GM21360 (cell line): Measurements from ENCODE around the gene ARHGEF12.
A peak's percentile ranks its signal among the peaks of the same experiment; 100 is the strongest.

Experiments used
- ATAC-seq: cut with Tn5 transposase; IDR thresholded peaks from one replicate; pipeline ENCODE4 v1.9.1; 2021; ENCODE audit warnings: mild to moderate bottlenecking, moderate library complexity; ENCODE audit not compliant: unreplicated experiment

The ARHGEF12 gene

DNA sequence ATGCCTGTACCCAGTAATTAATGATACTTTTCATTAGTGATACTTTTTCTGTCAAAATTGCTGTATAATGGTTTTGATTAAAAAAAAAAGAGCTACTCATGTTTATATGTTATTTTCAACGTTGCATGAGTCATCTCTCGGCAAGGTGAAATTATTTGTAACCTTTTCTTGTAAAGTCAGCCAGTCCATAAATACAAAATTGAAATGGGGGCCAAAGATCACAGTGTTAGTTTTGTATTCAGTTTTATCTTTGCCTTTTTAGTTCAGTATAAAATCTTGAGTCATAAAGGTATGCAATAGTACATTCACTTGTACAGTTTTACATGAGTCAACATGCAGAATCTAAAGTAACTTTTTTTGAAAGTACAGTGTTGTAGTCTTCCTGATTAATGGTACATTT lies 4.3 kb downstream of the ARHGEF12 start:
- ATAC-seq = no peak

DNA sequence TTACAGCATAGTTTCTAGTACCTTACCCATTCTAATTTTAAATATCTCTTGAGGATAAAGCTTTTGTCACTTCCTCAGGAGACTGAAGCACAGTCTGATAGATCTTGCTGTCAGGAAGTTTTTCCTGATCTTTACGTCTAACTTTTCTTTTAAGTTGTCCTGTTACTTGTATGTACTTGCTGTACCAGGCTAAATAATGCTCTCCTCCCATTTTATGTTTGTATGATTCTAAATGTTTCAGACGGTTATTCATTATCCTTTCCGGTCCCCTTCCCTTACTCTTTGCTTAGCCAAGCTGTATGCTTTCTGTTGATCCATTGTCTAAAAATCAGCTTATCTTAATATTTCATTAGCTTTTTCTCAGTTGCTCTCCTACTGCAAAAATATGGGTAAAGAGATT lies 6.0 kb downstream of the ARHGEF12 start:
- ATAC-seq = no peak

DNA sequence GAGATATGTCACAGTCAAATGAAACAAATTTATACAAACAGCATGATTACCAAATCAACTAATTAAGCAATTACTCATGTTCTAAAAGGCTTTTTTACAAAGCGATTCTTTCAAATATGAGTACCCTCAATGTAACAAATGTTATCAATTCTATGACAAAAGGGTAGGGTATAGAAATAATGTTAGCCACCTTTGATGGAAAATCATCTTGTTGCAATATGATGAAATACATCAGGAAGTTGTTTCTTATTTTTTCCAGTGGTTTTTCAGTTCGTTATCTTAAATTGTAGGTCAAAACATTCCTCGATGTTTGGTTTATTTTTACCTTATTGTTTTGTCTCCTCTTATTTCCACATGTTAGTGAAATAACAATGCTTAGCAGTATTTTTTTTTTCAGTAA lies 6.5 kb downstream of the ARHGEF12 start:
- ATAC-seq = no peak

DNA sequence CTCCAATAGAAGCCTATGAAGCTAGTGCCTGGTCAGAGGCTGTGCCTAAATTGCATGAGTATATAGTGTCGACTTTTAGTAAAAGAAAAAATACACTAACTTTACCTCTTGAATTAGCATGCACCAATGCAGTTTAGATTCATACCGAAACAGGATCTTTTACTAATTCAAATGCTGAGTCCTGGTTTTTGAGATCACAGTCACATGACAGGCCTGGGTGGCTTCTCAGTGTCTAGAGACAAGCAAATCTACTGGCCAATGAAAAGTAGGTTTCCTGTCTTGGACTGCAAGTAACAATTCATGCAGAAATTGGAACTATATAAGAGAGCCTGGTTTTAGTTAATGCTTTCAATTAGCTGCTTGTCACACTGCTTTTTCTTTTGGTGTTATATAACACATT lies 7.2 kb downstream of the ARHGEF12 start:
- peak; percentile 46 for ATAC-seq

DNA sequence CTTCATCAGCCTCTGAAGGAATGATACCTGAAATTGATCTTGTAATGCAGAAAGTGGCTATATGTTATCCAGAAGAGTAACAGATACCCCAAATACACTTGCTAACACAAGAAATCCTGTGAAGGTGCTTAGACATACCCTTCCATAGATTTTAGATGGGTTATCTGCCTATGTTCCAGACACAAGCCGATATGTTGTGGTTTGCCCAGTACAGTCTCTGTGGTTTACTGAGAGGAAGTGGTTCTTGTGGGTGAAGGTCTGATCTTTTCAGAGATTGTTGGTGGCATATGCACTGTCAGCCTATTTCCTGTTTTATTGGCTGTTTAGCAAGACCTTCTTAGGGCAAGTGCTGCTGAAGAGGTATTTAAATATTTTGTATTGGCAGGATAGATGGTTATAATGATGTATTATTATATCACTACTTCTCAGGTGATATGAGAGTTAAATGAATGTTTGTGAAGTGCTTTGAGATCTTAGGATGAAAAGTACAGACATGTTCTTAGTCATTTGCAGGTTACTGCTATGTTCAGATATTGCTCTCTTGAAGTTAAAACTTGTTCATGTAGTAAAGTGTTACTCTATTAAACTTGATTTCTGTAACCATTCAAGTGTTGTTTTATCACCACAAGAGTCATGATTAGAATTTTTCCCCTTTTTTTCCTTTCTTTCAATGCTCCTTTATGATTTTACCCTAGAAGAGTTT lies 8.2 kb downstream of the ARHGEF12 start:
- peak; percentile 72 for ATAC-seq

DNA sequence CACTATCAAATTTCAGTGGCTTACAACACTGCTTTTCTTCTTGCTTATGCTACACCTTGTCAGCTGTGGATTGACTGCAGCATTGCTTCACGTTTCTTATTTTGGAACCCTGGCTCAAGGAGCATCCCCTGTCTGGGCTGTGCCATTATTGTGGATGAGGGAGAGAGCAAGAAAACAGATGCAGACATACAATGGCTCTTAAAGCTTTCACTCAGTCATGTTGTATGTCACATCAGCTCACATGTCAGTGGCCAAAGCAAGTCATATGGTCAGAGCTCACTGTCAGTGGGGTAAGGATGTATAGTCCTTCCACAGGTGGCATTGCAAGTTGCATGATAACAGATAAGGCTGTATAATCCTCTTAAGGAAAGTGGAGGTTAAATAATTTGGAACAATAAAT lies 10.0 kb downstream of the ARHGEF12 start:
- ATAC-seq = no peak

DNA sequence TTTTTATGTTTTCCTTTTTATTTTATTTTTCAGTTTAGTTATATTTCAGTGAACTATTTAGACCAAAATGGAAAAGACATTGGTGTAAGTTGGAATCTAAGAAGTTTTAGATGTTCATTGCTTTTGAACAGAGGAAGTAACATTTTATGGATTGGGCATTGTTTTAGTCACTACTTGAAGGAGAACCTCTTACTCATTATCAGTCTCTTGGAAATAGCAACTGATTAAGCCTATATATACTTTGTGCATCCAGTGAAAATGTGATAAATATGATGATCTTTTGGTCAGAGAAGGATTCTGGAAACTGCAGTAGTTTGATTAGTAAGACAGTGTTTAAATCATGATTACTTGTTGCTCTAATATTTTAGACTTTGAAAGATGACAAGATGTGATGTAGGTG lies 14.4 kb downstream of the ARHGEF12 start:
- ATAC-seq = no peak

DNA sequence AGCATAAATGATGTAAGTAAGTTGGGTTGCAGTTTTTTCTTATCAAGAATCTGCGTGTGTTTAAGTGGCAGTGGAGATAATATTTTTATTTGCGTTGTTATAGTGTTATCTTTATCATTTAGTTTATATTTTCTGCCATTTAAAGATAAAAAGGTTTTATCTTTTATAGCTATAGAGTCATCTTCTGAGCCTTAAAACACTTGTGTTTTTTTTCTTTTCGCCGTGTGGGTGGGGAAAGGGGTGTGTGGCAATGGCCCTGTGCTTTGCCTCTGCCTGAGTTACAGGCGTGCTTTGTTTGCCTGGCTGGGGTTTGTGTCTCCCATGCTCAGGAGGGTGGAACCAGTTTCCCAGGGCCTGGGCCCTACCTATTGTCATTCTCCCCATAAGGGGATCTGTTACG lies 16.2 kb downstream of the ARHGEF12 start:
- no peak for ATAC-seq

DNA sequence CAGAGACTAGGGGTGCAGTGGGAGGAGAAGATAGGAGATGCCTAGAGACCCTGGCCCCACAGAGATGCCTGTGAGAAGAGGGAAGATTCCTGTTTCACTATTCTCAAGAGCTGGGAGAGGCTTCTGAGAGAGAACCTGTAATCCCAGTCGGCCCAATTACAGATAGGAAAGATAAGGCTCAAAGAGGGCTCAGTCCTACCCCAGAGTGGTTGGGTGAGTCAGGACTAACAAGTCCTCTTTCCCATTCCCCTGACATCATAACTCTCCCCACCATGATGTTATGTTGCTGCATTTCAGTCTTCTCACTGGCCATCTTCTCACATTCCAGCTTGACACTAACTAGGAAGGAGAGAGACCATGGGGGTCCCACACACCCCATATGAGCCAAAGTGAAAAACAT lies 17.9 kb downstream of the ARHGEF12 start:
- ATAC-seq = no peak

DNA sequence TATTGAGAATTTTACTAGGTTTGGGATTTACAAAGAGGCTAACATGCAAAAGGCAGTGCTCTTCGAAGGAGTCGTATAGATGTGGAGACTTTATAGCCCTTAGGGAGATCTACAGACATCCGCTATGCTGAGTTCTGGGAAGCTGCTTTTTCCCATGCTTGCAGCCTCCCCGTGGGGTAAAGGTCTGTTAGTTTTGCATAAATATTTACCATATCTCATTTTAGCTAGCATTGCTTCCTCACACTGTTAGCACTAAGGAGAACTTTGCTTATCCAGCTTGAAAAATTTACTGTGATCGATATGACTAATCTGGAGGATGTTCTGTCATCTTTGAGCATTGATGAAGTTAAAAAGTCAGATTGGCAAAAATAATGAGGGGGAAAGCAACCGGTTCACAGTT lies 18.6 kb downstream of the ARHGEF12 start:
- ATAC-seq = no peak

DNA sequence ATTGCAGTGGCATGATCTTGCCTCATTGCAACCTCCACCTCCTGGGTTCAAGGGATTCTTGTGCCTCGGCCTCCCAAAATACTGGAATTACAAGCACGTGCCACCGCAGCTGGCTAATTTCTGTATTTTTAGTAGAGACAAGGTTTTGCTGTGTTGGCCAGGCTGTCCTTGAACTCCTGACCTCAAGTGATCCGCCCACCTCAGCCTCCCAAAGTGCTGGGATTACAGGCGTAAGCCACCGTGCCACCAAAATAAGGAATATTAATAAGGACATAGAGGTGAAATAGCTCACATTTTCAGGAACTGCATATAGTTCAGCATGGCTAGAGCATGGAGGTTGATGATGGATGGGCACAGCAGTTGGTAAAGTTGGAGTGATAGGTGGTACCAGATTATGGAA lies 21.4 kb downstream of the ARHGEF12 start:
- ATAC-seq = no peak

DNA sequence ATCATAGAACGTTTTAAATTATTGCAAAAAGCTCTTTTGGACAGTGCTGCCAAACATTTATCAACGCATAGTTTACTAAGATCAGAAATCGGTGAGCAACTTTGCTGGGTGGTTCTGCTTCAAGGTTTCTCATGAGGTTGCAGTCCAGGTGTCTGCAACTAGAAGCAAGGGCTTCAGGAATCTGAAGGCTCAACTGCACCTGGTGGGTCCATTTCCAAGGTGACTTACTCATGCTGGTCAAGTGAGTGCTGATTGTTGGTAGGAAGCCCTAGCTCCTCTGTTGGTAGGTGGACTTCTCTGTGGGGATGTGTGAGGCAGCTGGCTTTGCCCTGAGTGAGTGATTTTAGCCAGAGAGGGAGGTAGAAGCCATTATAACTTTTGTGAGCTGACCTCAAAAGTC lies 22.5 kb downstream of the ARHGEF12 start:
- ATAC-seq = no peak

DNA sequence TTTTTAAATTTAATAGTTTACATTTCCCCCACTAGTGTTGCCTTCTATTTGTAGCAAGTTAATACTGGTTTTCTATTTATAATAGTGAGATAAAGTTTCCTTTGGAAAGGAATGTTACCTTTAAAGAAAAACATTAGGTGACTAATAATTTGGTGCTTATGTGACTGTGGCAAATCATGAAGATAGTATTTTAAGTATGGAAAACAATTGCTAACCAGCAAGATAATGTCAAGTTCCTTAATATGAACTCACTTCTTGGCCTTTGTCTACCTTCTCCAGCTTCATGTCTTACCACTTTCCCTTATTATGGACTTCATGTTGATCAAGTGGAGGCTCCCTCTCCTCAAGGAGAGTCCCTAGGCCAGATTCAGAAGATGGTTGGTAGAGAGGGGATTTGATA lies 27.2 kb downstream of the ARHGEF12 start:
- no peak for ATAC-seq

DNA sequence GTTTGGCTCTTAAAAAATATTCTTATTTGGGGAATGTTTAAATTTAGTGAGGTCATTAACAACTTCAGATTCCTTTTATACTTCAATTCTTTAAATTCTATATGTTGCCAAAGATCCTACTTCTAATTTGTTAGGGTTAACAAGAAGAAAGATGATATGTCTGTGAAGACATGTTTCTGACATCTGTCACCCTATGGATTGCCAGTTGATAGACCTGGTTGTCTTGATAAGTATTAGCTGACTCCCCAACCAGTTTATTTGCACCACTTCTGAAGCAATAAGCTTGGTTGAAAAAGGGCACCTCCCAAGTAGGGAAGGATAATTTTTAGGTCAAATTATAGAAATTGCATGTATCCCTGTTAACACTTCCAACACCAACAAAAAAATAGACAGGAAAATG lies 29.3 kb downstream of the ARHGEF12 start:
- ATAC-seq = no peak

DNA sequence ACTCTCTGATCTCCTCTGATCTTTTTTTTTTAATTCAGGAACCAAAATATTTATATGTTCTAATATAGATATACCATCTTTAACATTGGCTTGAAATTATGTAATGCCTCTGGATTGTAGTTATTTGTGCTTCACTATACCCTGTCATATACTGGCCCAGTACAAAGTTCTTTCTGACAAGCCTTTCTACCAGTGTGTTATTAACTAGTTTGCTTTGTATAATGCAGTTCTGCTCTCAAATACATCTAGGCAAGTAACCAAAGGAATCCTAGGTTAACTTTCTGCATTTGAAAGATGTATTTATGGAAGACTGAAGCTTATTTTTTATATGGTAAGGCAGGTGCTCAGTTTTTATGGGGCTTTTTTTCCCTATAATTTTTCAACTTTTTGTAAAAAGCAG lies 36.1 kb downstream of the ARHGEF12 start:
- no peak for ATAC-seq

DNA sequence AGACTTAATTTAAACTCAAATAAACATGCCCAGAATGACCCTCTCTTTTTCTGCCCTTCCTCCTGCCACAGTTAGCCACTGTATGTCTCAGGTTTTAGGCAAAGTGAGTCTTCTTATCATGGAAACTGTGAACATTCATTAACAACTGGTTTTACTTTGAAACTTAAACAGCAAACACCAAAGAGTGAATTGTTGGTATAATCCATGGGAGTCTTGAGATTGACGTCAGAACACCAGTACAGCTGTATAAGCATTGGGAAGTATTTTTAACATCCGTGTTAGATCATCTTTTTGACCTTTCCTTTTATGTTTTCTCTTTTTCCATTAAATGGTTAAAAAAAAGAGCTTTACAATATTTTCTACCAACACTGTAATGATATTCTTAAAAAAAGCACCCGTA lies 38.9 kb downstream of the ARHGEF12 start:
- ATAC-seq = no peak

DNA sequence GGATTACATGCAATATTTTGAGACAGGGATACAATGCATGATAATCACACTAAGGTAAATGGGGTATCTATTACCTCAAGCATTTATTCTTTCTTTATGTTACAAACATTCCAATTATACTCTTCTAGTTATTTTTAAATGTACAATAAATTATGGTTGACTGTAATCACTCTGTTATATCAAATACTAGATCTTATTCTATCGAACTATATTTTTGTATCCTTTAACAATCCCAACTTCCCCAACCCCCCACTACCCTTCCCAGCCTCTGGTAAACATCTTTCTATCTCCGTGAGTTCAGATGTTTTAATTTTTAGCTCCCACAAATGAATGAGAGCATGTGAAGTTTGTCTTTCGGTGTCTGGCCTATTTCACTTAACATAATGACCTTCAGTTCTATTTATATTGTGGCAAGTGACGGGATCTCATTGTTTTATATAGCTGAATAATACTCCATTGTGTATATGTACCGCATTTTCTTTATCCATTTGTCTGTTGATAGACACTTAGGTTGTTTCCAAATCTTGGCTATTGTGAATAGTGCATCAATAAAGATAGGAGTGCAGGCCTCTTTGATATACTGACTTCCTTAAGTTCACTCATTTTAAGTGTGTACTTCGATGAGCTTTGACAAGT lies 40.5 kb downstream of the ARHGEF12 start:
- no peak for ATAC-seq

DNA sequence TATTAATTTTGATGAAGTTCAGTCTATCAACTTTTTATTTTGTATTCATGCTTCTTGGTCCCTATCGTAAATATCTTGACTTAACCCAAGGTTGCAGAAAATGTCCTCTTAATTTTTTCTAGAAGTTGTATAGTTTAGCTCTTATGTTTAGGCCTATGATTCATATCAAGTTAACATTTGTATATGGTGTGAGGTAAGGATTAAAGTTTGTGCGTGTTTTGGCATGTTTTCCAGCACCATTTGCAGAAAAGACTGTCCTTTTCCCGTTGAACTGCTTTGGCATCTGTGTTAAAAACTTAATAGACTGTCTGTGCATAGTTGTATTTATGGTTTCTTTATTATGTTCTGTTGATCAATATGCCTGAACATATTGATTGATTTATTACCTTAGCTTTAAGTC lies 42.3 kb downstream of the ARHGEF12 start:
- ATAC-seq = no peak

DNA sequence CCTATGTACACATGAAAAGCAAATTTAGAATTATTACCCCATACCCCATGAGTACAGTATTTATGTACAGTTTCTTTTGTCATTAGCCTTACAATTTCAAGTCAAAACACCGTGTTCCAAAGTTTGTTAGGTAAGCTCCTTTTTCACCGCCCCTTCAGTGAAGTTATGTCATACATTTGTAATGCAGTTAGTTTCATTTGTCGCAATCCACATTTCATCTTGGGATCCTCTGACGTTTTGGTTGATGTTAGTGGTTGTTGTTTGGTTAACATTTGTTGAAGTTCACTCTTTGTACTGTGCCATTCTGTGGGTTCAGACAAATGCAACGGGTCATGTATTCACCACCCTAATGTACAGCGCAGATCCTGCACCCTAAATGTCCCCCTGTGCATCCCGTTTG lies 45.2 kb downstream of the ARHGEF12 start:
- no peak for ATAC-seq

DNA sequence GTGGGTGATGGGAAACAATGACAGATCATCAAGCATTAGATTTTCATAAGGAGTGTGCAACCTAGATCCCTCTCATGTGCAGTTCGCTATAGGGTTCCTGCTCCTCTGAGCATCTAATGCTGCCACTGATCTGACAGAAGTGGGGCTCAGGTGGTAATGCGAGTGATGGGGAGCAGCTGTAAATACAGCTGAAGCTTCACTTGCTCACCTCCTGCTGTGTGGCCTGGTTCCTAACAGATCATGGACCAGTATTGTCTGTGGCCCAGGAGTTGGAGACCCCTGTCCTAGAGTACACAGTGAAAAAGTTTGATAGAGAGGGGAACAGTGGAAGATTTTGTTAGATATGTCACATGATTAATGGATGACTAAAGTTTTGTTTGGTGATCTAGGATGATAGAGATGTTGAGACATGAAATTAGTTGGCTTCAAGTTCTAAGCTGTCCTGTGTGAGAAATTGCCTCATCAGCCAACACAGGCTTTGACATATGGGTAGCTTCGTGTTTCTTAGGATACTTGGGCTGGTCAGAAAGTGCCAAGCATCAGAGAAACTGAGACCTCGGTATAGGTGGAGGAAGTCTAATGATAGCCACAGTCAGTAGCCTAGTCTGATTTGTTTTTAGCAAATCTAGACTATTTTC lies 47.4 kb downstream of the ARHGEF12 start:
- ATAC-seq = no peak

DNA sequence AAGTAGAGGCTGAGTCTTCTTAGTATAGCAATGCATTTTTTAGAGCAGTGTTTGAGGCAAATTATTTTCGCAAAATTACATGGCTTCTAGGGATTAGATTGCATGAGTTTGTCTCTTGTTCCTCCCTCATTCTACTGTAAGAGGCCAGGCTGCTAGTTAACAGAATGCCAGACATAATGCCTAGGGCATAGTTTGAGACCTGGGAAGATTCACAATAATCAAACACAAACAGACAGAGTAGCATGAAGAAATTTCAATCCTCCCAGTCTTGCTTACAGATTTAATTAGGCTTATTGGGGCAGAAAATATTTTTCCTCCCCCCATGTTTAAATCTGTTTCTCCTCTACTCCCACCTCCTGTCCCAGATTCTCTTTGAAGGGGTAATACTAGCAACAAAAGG lies 48.3 kb downstream of the ARHGEF12 start:
- ATAC-seq = no peak

DNA sequence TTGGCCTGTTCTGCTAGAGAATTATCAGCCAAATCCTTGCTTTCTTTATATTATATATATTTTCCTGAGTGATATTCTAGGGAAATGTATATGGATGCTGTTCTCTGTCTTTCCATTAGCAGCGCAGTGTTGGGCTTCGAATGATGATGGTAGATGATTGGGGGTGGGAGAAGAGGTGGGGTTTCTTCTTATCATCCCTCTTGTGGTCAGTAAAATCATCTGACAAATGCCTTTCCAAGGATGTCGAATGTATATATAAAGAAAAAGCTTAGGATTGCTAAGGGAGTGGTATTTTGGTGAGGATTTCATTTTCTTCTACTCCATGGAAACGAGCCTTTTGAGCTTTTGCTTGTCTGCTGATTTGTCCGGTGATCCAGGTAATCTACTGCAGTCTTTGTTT lies 48.9 kb downstream of the ARHGEF12 start:
- ATAC-seq = no peak

DNA sequence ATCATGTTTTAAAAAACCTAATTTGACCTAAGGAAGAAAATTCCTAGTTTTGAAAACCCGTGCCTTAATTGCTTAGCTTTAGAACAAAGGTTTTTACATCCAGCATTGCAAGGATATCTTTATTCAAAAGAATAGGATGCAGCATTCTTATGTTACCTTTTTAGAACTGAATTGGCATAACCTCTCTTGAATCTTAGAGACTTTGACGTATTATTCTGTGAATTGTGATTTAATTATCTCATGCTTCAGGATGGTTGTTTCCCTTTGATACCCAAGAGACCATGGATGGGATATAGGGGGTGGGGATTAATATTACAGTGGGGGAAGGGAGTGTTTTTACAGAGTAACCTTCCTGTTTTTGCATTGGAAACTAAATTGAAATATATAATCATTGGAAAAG lies 49.4 kb downstream of the ARHGEF12 start:
- no peak for ATAC-seq
